ENCODE results near the gene DUSP15. TPM values are rescaled to one million over a fixed set of nuclear protein-coding genes. Genes with fewer than 3 reads are reported as not detected.

The DUSP15 gene
- total and polyA plus RNA-seq, 2 of the 8 experiments (the other 6 are each of a cell fraction or from before 2014, with no cell fraction given), result 0.91 to 3.2 TPM

DNA sequence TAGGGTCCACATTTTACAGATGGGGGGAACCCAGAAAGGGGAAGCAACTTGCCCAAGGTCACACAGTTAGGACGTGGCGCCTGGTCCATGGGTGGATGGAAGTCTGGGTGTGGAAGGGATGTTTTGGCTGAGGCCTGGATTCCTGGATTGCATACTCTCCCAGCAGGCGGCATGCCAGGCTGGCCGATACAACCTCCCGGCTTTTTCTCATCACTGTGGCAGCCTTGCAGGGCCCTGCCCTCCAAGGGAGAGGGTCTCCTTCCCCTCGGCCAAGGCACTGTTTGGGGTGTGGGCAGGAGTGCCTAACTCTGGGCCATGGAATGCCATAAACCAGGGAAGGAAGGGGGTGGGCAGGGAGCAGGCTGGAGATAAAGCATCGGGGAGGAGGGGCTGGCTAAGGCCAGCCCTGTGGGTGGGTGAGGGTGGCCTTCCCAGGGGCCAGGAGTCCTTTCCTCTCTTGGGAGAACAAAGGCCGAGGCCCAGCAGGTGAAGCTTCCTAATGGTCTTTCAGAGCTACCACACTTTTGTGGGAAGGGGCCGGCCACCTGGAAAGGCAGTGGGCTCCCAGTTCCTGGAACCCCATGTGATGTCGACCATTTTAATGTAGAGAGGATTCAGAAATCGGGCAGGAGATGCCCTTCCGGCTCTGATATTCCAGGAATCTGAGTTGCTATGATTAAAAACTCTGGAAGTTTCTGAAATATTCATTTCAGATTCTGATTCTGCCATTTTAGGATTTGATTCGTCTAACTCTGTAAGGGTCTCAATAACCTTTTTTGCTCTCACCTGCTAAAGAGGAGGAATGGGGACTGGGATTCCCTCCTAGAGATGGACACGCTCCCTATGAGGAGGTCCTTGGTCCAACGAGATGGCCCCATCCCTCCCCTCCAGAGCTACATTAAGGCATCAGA is 29.2 kb downstream of the DUSP15 start:
- H3K9ac ChIP-seq (replicated peaks in 1 of 4; ENCODE audit: extremely low read depth in 1 of 4, low read depth in 3 of 4, low read length in 3 of 4), result no peak overlapping the region
- H4K91ac ChIP-seq (replicated peaks; ENCODE audit: insufficient read length, low read length), result peak overlapping the region; percentile 45
- H2BK5ac ChIP-seq (ENCODE audit: low read depth, low read length), result no peak overlapping the region
- H2BK120ac ChIP-seq (replicated peaks; ENCODE audit: low read depth, low read length), result peak overlapping the region; percentile 0
- no peak overlapping the region for H4K8ac ChIP-seq (ENCODE audit: extremely low read depth, insufficient read depth, low read length)
- peaks cover 4% of the 10 kb centered on the region for H3K23me2 ChIP-seq (ENCODE audit: low read depth, low read length)
- no peaks in the 10 kb centered on the region for H3K79me2 ChIP-seq (ENCODE audit: control insufficient read depth in 1 of 2, insufficient read depth in 2 of 2, low read length in 2 of 2)
- H3K23ac ChIP-seq (ENCODE audit: insufficient read length), result no peak overlapping the region
- no peaks in the 10 kb centered on the region for H3K9me3 ChIP-seq (ENCODE audit: insufficient read depth in 2 of 2, low read depth in 1 of 2, low read length in 1 of 2)
- FAIRE-seq, result no peak
- peak overlapping the region; percentile 71 for H3K18ac ChIP-seq (ENCODE audit: extremely low read depth, low read length)
- no peak overlapping the region for H3K27ac ChIP-seq (ENCODE audit: low read depth, low read length)
- peak overlapping the region; percentile 40 for H2BK20ac ChIP-seq (ENCODE audit: low read length)
- no peaks in the 10 kb centered on the region for H4K20me1 ChIP-seq (replicated peaks in 1 of 2; ENCODE audit: control insufficient read depth in 1 of 2, insufficient read depth in 2 of 2, low read length in 2 of 2)
- H2AFZ ChIP-seq (ENCODE audit: low read length), result peak overlapping the region; percentile 29; the same call in 1 of the 2 replicates
- DNase-seq (ENCODE audit: low read depth in 1 of 2, low spot score in 2 of 2), result no peak
- no peak overlapping the region for H3K14ac ChIP-seq (ENCODE audit: insufficient read length)
- no peak overlapping the region for H3K4me2 ChIP-seq (ENCODE audit: insufficient read depth in 1 of 2, low read depth in 2 of 2, low read length in 2 of 2)
- H3K4me1 ChIP-seq (replicated peaks in 1 of 4; ENCODE audit: control insufficient read depth in 3 of 4, insufficient read depth in 4 of 4, low read length in 3 of 4), result peaks cover 4 to 37% (median 35%) of the 10 kb centered on the region in 4 experiments
- no peaks in the 10 kb centered on the region for H3K36me3 ChIP-seq (ENCODE audit: control insufficient read depth in 2 of 4, insufficient read depth in 4 of 4, low read length in 3 of 4)
- no peaks in the 10 kb centered on the region for H3K27me3 ChIP-seq (replicated peaks in 1 of 4; ENCODE audit: control insufficient read depth in 3 of 4, extremely low read depth in 1 of 4, insufficient read depth in 3 of 4, low read length in 3 of 4)
- no peak overlapping the region for H3K4me3 ChIP-seq (ENCODE audit: extremely low read depth in 1 of 4, insufficient read depth in 2 of 4, low read depth in 3 of 4, low read length in 4 of 4)
- H4K5ac ChIP-seq (ENCODE audit: insufficient read length, low read depth, low read length), result no peak overlapping the region
- 75% methylated on average over 15 of the region's 15 CpGs; no CpG with 5 or more reads in 1 of the 2 experiments for WGBS, 2 experiments (ENCODE audit: extremely low coverage in 1 of 2, insufficient coverage in 1 of 2, insufficient read length in 1 of 2, insufficient replicate concordance in 2 of 2, low coverage in 1 of 2, low lambda C conversion rate in 2 of 2, missing lambda C conversion rate in 1 of 2)
- H2AK5ac ChIP-seq (ENCODE audit: low read depth, low read length), result peak overlapping the region; percentile 56; the same call in 1 of the 2 replicates
- no peaks in the 10 kb centered on the region for H3K79me1 ChIP-seq (ENCODE audit: low read depth, low read length)
- H2BK15ac ChIP-seq (ENCODE audit: low read length), result no peak overlapping the region
- POLR2A ChIA-PET (ENCODE audit: partially characterized antibody), result no interaction called here
- no peak overlapping the region for H3K56ac ChIP-seq (replicated peaks; ENCODE audit: insufficient read length, low read depth, low read length)
- peak overlapping the region; percentile 70; the same call in 1 of the 2 replicates for H2BK12ac ChIP-seq (ENCODE audit: low read depth, low read length)
- H3K4ac ChIP-seq (replicated peaks; ENCODE audit: insufficient read length, low read depth, low read length), result no peak overlapping the region
- CTCF ChIA-PET (ENCODE audit: partially characterized antibody), result interaction anchor here (0.6 to 2.4 kb wide), 2 partner anchors 18 to 112 kb away, joined by 3 to 7 read pairs; no protein-coding TSS in a partner anchor
- TF ChIP-seq KDM4A (IDR thresholded peaks at IDR 0.05; ENCODE audit: low read depth, low read length, severe bottlenecking), result no peak
- no peak for TF ChIP-seq SUZ12 (IDR thresholded peaks at IDR 0.05; ENCODE audit: low read length)
- no peak for TF ChIP-seq BCL11A (IDR thresholded peaks at IDR 0.05; ENCODE audit: low read depth in 2 of 2, low read length in 2 of 2)
- TF ChIP-seq SIX5 (IDR thresholded peaks at IDR 0.05; ENCODE audit: low read depth, low read length), result no peak
- no peak for TF ChIP-seq POLR2AphosphoS5 (IDR thresholded peaks at IDR 0.05; ENCODE audit: low read depth, low read length)

All from H1 (cell line).